HFF-Myc (cell line): ENCODE data around the gene KCNK7.

Source experiments
- DNase-seq: peaks from one replicate; pipeline ENCODE4 v3.0.0-alpha.2; 2011; ENCODE audit warnings: low read depth; ENCODE audit errors: extremely low read depth
- H3K4me3 ChIP-seq: replicated peaks from 2 replicates; pipeline ENCODE4 v1.5.1; 2011; ENCODE audit warnings: low read depth, mild to moderate bottlenecking, control low read depth, low read length
- TF ChIP-seq, protein P1 (sequence below): IDR thresholded peaks from 2 replicates; pipeline ENCODE4 v1.5.1; 2012; ENCODE audit warnings: mild to moderate bottlenecking, low read depth, low read length, control low read depth; ENCODE audit errors: missing control alignments

Gene KCNK7

DNA sequence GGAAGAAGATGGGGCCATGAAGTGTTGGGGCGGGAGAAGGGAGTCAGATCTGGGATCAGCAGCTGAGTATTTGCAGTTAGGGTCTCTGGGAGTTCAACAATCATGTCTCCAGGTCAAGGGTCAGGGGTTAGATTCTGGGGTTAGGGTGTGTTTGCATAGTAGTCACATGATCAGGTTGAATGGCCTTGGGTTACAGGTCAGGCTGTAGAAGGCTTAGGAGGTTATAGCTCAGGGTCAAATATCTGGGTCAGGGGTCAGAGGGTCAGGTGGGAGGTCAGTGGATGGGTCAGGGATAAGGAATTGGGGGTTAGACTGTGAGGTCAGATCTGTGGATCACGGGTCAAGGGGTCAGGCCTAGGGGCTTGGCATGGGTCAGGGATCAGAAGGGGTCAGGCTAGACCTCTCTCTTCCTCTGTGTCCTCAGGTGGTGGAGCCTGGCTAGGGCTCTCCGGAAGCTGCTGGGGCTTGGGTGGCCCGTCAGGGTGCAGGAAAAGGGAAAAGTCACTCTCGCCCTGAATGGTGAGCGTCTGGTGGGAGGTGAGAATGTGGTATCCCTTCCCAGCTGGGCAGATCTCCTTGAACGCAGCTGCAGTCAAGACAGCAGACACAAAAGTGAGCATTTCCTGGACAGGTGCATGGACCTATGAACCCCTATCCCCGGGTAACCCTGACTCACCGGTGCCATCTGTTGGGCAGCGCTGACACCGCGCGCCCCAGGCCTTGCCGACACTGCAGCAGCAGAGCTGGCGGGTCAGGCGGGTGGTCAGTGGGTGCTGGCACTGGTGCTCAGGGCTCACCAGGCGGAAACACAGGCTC is 43.8 kb downstream of the KCNK7 start:
- DNase-seq = no peak
- no peak overlapping the region for H3K4me3 ChIP-seq
- TF ChIP-seq, protein P1, sequence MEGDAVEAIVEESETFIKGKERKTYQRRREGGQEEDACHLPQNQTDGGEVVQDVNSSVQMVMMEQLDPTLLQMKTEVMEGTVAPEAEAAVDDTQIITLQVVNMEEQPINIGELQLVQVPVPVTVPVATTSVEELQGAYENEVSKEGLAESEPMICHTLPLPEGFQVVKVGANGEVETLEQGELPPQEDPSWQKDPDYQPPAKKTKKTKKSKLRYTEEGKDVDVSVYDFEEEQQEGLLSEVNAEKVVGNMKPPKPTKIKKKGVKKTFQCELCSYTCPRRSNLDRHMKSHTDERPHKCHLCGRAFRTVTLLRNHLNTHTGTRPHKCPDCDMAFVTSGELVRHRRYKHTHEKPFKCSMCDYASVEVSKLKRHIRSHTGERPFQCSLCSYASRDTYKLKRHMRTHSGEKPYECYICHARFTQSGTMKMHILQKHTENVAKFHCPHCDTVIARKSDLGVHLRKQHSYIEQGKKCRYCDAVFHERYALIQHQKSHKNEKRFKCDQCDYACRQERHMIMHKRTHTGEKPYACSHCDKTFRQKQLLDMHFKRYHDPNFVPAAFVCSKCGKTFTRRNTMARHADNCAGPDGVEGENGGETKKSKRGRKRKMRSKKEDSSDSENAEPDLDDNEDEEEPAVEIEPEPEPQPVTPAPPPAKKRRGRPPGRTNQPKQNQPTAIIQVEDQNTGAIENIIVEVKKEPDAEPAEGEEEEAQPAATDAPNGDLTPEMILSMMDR = peak; percentile 47

DNA sequence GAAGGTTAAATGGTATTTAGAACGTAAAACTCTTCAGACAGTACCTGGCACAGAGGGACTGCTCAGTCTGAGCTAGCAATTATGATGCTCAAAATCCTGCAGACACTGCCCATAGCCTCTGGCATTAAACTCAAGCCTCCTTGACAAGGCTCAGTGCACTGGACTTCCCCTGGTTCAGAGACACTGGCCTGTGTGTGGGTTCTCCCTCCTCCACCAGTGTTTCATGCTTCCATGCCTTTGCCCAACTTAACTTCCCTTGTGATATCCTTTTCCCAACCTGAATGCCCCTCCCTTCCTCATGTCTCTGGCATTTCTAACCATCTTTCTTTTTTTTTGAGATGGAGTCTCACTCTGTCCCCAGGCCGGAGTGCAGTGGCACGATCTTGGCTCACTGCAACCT is 46.5 kb downstream of the KCNK7 start:
- DNase-seq = no peak
- TF ChIP-seq, protein P1 = no peak
- H3K4me3 ChIP-seq = no peak overlapping the region

GRCh38 chr11:65548395-65548794 is 47.2 kb downstream of the KCNK7 start:
- DNase-seq = no peak
- no peak overlapping the region for H3K4me3 ChIP-seq
- TF ChIP-seq, protein P1 = no peak

GRCh38 chr11:65547446-65548125 is 48.0 kb downstream of the KCNK7 start:
- H3K4me3 ChIP-seq = no peak overlapping the region
- DNase-seq = no peak
- TF ChIP-seq, protein P1 = no peak

DNA sequence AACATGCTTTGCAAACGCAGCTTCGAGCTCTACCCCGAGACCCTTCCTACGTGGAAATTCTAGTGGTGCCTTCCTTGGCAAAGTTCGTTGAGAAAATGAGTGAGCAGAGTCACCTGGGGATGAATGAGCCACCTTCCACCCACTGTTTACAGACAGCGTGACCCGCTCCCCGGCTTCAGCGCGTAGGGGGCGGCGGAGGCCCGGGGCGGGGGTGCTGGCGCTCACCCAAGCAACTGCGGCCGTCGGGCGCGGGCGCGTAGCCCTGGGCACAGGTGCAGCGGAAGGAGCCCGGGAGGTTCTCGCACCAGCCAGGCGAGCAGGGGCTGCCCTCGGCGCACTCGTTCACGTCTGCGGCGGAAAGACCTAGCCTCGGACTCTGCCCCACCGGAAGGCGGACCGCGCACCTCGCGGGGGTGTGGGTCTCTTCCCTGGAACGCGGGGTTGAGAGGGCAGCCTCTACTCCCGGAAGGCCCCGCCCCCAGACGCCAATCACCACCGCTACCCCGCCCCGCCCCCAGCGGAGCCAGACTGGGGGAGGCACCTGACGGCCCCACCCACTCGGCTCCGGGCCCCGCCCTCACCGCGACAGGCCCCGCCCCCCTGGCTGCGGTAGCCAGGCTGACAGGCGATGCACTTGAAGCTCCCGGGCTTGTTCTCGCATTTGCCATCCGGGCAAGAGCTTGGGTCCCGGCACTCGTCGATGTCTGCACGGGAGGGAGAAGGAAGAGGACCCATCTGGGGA is 49.2 kb downstream of the KCNK7 start:
- TF ChIP-seq, protein P1 = no peak
- no peak for DNase-seq
- no peak overlapping the region for H3K4me3 ChIP-seq

DNA sequence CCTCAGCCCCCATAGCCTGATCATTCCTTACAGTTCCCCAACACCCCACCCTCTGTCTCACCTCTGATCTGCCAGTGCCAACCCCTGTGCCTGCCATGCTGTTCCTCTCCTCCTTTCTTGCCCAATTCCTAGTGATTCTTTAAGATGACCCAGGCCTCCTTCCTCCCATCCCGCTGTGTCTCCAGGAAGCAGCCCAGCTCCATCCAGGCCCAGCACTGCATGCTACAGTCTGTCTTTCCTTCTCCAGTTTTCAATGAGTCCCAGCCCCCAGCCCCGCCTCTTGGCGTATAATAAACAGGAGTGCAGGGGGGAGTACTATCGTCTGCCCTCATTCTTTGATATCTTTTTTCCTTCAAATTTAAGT is 49.8 kb downstream of the KCNK7 start:
- DNase-seq = no peak
- TF ChIP-seq, protein P1 = no peak
- no peak overlapping the region for H3K4me3 ChIP-seq
